Tongue (tissue), 2 donors: ENCODE measurements around the gene PLCL1. TPM values are rescaled to one million over a fixed set of nuclear protein-coding genes. Genes with fewer than 3 reads are reported as not detected.

Source experiments
- DNase-seq: peaks from one replicate; pipeline ENCODE4 v3.0.0-alpha.2; 2015
- total RNA-seq: library from RNA; depleted of rRNA; stranded (reverse); fragments of >200 nt; gene quantifications from one replicate; pipeline ENCODE4 v1.2.3, GENCODE V29; 2014

Gene PLCL1
- total RNA-seq, 1 donor from 2014 or later: 31.2 TPM

DNA sequence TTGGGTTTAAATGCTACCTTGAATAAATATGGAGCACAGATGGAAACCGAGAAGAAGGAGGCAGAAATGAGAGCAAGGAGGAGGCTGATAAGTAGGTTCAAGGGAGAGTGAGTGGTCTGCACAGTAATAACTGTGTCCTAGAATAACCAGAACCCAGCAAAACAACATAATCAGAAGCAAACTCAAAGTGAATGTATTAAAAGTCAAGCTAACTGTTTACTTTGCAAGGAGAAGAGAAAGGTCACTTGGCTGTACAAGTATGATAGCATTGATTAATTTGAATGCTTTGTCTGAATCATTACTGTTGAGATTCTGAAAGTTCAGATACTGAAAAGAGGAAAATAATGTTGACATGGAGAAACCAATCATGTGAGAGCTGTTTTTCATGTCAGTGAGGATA, 258.8 kb downstream of the PLCL1 start:
- no peak for DNase-seq

DNA sequence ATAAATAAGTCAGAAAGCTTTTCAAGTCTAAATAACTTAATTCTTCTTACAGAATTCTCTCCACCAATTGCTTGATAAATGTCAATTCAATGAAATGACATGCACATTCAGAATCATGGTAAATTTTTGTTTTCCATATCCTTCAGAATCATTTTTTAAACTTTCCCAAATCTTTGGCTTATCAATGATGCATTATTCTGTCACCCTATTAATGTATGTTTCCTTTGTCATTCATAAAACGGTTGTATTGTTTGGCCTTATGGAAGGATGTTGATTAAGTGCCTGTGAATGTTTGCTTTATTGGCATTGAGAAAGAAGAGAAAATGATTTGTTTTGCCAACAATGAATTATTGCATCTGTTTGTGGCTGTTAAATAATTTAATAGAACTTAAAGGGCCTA, 260.9 kb downstream of the PLCL1 start:
- DNase-seq: no peak

DNA sequence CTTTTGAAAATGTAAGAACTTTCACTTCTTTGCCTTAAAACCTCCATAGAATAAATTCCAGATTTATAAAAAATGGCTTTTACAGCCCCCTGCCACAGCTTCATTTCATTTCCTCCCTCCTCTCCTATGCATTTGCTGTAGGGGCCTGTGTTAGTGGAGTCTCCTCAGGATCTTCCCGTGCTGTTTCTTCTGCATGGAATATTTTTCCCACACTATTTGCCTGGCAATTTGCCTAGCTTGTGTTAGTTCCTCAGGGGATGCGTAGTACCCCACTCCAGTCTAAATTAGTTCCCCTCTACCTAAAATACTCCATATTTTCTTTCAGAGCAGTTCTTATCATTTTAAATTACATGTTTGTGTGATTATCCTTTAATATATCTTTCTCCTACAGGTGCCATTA, 262.2 kb downstream of the PLCL1 start:
- no peak for DNase-seq

- no peak for DNase-seq
These were observed 268.3 kb downstream of the PLCL1 start for GRCh38 chr2:198072655-198073054.

- DNase-seq: no peak
These were observed 268.9 kb downstream of the PLCL1 start for GRCh38 chr2:198073253-198073652.

GRCh38 chr2:198077477-198077876, 273.1 kb downstream of the PLCL1 start:
- DNase-seq: no peak

GRCh38 chr2:198080879-198081765, 276.7 kb downstream of the PLCL1 start:
- DNase-seq: no peak

GRCh38 chr2:198084156-198084555, 279.8 kb downstream of the PLCL1 start:
- no peak for DNase-seq

DNA sequence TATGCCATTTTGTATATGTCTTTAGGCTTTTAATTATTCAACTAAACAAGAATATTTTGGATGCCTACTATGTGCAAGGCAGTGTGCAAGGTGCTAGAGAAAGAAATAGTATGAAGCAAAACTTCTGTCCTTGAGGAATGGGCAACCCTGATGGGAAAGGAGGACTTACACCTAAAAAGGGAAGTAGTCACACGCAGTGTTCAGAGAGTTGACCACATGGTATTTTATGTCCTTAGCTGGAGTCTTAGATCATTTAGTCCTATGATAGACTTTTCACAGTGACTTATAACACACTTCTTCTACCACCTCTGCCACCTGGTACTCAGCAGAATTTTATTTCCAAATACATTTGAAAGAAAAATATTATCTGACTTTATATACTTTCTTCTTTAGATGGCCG, 291.6 kb downstream of the PLCL1 start:
- no peak for DNase-seq

GRCh38 chr2:198096965-198097364, 292.6 kb downstream of the PLCL1 start:
- DNase-seq: no peak

- DNase-seq: no peak
These were observed 293.2 kb downstream of the PLCL1 start for GRCh38 chr2:198097630-198098029.

DNA sequence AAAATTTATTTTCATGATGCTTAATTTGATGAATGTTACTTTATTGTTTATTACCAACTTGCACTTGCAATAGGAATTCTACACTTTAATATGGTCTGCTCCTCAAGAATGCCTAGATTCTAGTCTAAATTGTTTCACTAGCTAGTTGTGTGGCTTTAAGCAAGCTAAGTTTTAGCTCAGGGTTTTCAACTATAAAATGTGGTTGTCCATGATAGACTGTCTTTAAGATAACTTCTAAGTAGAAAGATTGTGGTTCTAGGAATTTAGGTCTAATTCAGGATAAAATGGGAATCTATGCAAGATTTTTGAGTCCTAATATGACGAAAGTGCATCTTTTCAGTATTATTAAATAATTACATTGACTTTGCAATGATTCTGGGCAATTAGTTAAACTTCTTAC, 294.0 kb downstream of the PLCL1 start:
- no peak for DNase-seq

GRCh38 chr2:198098918-198099317, 294.5 kb downstream of the PLCL1 start:
- DNase-seq: no peak

- no peak for DNase-seq
These were observed 296.0 kb downstream of the PLCL1 start for GRCh38 chr2:198100346-198100745.

DNA sequence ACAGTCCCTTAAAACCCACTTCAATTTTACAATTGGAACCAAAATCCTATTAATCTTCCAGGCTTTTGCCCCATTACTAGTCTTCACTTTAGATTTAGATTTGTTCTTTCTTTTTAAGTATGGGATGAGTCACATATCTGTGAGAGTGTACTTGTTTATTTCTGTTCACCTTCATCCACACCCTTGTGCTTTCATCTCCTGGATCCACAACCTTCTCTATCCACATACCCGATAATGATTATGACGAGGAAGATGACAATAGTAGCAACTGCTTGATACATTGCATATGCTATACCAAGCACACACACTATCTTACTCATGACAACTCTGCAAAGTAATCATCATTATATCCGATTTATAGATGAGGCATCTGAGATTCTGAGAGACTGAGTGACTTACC, 297.3 kb downstream of the PLCL1 start:
- DNase-seq: no peak

GRCh38 chr2:198102120-198102519, 297.7 kb downstream of the PLCL1 start:
- DNase-seq: no peak

DNA sequence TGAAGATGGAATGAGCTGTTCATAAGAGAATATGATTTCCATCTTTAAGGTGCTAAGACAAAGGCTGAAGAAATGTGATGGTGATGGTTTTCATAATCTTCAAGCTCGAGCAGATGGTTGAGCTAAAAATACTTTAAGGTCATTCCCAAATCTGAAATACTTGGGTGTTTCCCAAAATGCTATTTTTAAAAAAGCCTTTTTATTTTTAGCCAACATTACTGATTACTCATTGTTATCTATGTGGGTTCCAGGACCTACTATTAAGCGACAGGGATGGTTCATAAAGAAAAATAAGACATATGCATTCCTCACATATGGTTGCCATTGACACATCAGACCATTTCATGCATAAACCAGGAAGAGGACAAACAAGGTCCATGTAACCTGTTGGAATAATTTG, 298.5 kb downstream of the PLCL1 start:
- no peak for DNase-seq

DNA sequence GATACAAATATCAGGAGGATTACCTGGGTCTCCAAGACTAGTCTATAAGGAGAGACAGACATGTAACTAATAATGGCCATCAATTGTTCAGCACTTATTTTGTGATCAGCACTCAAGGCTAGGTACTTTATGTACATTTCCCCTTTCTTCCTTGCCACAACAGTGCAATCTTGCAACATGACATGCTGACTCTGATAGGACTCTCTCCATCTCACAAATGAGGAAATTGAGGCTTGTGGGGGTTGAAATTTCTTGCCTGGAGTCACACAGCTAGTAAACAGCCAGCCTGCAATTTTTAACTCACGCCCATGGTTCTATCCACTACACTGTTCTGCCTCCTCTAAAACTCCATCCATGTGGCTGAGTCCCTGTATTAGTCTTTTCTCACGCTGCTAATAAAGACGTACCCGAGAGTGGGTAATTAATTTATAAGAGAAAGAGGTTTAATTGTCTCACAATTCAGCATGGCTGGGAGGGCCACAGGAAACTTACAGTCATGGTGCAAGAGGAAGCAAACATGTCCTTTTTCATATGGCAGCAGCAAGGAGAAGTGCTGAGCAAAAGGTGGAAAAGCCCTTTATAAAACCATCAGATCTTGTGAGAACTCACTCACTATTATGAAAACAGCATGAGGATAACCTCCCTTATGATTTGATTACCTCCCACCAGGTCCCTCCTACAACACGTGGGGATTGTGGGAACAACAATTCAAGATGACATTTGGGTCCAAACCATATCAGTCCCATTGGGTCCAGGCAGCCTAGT, 302.4 kb downstream of the PLCL1 start:
- no peak for DNase-seq

DNA sequence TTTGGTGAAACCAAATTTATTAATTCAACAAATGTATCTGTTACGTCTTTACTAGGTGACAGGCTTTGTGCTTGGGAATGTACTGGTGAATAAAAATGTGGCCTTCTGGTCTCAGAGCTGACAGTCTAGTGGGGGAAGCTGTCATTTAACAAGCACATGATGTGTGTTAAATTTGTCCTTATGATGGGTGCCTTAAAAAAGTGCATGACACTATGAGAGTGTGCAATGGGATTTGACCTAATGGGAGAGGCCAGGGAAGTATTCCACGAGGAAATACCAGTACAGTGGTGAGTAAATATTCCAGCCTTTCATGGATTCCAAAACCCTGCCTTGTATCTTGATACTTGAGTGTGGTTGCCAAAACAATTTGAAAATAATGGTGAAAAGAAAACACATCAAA, 308.9 kb downstream of the PLCL1 start:
- no peak for DNase-seq

DNA sequence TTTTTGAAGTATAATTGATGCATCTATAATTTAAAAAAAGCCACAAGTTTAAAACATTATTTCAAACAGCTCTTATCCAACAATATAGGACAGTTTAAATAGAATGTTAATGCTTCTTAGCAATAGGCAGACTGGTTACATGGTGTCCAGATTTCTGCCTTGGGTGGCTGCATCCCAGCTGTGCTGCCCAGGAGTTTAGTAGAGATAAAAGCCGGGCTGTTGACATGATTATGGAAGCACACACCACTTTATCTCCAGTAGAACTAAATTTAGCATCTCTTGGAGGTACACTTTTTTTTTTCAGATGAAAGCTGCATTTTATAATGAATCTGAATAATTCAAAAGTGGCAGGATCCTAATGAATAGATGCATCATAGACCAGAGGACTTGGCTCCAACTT, 309.7 kb downstream of the PLCL1 start:
- no peak for DNase-seq

DNA sequence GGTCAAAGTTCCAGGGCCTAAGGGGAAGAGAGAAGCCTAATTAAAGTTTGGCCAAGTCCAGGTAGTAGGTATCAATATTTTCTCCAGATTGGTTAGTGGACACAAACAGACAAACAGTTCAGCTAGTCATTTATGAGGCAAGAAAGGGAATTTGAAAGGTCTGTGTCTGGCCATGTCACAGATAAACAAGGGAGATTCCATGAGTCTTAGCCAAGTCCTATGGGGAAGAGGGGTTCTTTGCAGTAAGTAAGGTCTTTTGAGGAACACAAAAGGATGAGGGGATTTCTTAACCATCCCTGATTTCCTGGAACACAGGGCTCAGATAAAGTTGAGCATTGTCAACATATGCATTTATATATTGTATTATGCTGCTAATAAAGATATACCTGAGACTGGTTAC, 310.8 kb downstream of the PLCL1 start:
- DNase-seq: no peak

DNA sequence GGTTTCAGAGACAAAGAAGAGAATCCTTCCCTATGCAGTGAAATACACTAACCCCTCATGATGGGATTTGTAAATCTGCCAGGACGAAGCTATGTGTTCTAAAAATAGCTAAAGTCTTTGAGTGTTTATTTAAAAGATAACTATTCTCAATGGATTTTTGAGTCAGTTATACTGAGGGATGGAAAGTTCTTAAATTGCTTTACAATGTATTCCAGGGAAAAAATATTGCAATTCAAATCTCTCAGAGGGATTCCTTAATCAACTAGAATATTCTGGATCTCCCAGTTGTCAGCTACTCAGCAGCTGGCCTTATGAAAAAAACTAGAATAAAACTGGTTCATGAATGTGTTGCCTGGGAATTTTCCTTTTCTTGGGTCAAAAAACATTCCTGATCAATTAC, 312.4 kb downstream of the PLCL1 start:
- peak; percentile 69 for DNase-seq

- DNase-seq: no peak
These were observed 313.1 kb downstream of the PLCL1 start for GRCh38 chr2:198117406-198118041.
